ENCODE data around the gene UBAC2.

GRCh38 chr13:99360696-99361095, 160.0 kb downstream of the UBAC2 start:
- TF ChIP-seq POLR2A (IDR thresholded peaks at IDR 0.05) (no peak), CTCF (IDR thresholded peaks at IDR 0.05) (no peak), EP300 (IDR thresholded peaks at IDR 0.05) (no peak)
